ENCODE data around the gene CASS4.

CASS4 gene

GRCh38 chr20:56487216-56487615 is 75.2 kb downstream of the CASS4 start:
- CTCF ChIA-PET, result interaction anchor here (1.1 kb wide), 1 partner anchor 16 kb away, joined by 3 read pairs; no protein-coding TSS in a partner anchor

GRCh38 chr20:56488566-56488965 is 76.5 kb downstream of the CASS4 start:
- ChIA-PET CTCF (no interaction called here), POLR2A (no interaction called here)
- DNase-seq (ENCODE audit: extremely low spot score), result no peak
- TF ChIP-seq CTCF (IDR thresholded peaks at IDR 0.05; ENCODE audit: control extremely low read depth, extremely low read depth, low read depth, missing control alignments), result no peak

More at GRCh38 chr20:56487216-56487615, 75.2 kb downstream of the CASS4 start:
- no peak for TF ChIP-seq CTCF (IDR thresholded peaks at IDR 0.05; ENCODE audit: control extremely low read depth, extremely low read depth, low read depth, missing control alignments)
- no peak for DNase-seq (ENCODE audit: extremely low spot score)
- POLR2A ChIA-PET, result no interaction called here

- TF ChIP-seq CTCF (IDR thresholded peaks at IDR 0.05; ENCODE audit: control extremely low read depth, extremely low read depth, low read depth, missing control alignments), result no peak
- ChIA-PET CTCF (no interaction called here), POLR2A (no interaction called here)
- no peak for DNase-seq (ENCODE audit: extremely low spot score)
Observed at GRCh38 chr20:56501116-56501515, 89.1 kb downstream of the CASS4 start.

GRCh38 chr20:56503916-56504315 is 91.9 kb downstream of the CASS4 start:
- POLR2A ChIA-PET, result no interaction called here
- no peak for TF ChIP-seq CTCF (IDR thresholded peaks at IDR 0.05; ENCODE audit: control extremely low read depth, extremely low read depth, low read depth, missing control alignments)
- CTCF ChIA-PET, result interaction anchor here (1.2 to 1.3 kb wide), 2 partner anchors 10 to 17 kb away, joined by 3 to 4 read pairs; no protein-coding TSS in a partner anchor
- DNase-seq (ENCODE audit: extremely low spot score), result no peak

- TF ChIP-seq CTCF (IDR thresholded peaks at IDR 0.05; ENCODE audit: control extremely low read depth, extremely low read depth, low read depth, missing control alignments), result peak; percentile 23
- DNase-seq (ENCODE audit: extremely low spot score), result peak; percentile 30
- ChIA-PET CTCF (interaction anchor here (1.4 kb wide), 1 partner anchor 11 kb away, joined by 4 read pairs; no protein-coding TSS in a partner anchor), POLR2A (no interaction called here)
Observed at GRCh38 chr20:56504373-56505005, 92.4 kb downstream of the CASS4 start.

- ChIA-PET POLR2A (no interaction called here), CTCF (no interaction called here)
- no peak for DNase-seq (ENCODE audit: extremely low spot score)
- TF ChIP-seq CTCF (IDR thresholded peaks at IDR 0.05; ENCODE audit: control extremely low read depth, extremely low read depth, low read depth, missing control alignments), result no peak
Observed at GRCh38 chr20:56506103-56506502, 94.0 kb downstream of the CASS4 start.

Measured in GM10248 (cell line).